GM21360 (cell line): ENCODE measurements around the gene AIP.

Experiments used
- ATAC-seq: cut with Tn5 transposase; IDR thresholded peaks from one replicate; pipeline ENCODE4 v1.9.1; 2021; ENCODE audit warnings: mild to moderate bottlenecking, moderate library complexity; ENCODE audit not compliant: unreplicated experiment

AIP gene

GRCh38 chr11:67525275-67525976 lies 42.6 kb downstream of the AIP start:
- ATAC-seq, result no peak

GRCh38 chr11:67528376-67528775 lies 45.5 kb downstream of the AIP start:
- no peak for ATAC-seq

- no peak for ATAC-seq
Observed at GRCh38 chr11:67530282-67530592, 47.4 kb downstream of the AIP start.

- ATAC-seq, result no peak
Observed at GRCh38 chr11:67532889-67533288, 50.1 kb downstream of the AIP start.

- no peak for ATAC-seq
Observed at GRCh38 chr11:67534070-67534679, 51.3 kb downstream of the AIP start.

GRCh38 chr11:67535561-67535960 lies 52.7 kb downstream of the AIP start:
- no peak for ATAC-seq

GRCh38 chr11:67538306-67538705 lies 55.5 kb downstream of the AIP start:
- ATAC-seq, result no peak

- ATAC-seq, result no peak
Observed at GRCh38 chr11:67538823-67539505, 56.1 kb downstream of the AIP start.

- ATAC-seq, result no peak
Observed at GRCh38 chr11:67539550-67539949, 56.7 kb downstream of the AIP start.
